HCT116 (cell line): Measurements from ENCODE around the gene CHL1.

ENCODE experiments used
- REST ChIP-seq: IDR thresholded peaks from 2 replicates; pipeline ENCODE4 v1.6.1; 2012; ENCODE audit warnings: low read depth
- SP1 ChIP-seq: IDR thresholded peaks from 2 replicates; pipeline ENCODE4 v1.6.1; 2012; ENCODE audit warnings: low read depth

GRCh38 chr3:243356-243725 lies 46.8 kb downstream of the CHL1 start:
- TF ChIP-seq REST = no peak
- no peak for TF ChIP-seq SP1
